Measurements from ENCODE around the gene ALPG. TPM values are rescaled to one million over a fixed set of nuclear protein-coding genes. Genes with fewer than 3 reads are reported as not detected.
"Not testable (repeated sequence)": the region's sequence is repeated elsewhere in the genome, so short reads cannot be mapped to it uniquely, and the experiment has no call there.

Gene ALPG
- total and polyA plus RNA-seq, 10 of the 15 experiments (the other 5 are each of a cell fraction or from before 2014, with no cell fraction given): not detected

DNA sequence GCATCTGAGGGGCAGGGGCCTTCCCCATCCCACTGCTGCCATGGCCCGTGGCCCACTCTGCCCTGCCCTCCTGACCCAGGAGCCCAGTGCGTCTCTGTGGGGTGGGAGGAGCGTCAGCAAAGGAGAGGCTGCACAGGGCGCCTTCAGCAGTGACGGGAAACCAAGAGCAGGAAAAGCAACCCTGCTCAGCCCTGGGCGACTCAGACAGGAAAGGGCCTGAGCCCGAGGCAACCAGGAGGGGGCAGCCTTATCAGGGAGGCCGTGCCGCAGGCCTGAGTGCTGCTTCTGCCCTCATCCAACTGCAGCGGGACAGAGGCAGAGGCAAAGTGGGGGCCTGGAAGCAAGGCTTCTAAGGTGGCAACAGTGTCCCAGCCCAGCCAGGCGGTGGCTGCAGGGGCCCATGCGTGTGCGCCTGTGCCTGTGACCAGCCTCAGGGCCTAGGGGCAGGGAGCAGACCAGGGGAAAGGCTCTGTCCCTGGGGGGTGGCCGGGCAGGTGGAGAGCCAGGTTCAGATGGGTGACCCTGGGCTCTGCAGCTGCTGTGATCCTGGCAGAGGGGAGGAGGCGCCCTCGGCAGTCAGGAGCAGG, 26.0 kb downstream of the ALPG start (continued):
- TF ChIP-seq, protein P1, sequence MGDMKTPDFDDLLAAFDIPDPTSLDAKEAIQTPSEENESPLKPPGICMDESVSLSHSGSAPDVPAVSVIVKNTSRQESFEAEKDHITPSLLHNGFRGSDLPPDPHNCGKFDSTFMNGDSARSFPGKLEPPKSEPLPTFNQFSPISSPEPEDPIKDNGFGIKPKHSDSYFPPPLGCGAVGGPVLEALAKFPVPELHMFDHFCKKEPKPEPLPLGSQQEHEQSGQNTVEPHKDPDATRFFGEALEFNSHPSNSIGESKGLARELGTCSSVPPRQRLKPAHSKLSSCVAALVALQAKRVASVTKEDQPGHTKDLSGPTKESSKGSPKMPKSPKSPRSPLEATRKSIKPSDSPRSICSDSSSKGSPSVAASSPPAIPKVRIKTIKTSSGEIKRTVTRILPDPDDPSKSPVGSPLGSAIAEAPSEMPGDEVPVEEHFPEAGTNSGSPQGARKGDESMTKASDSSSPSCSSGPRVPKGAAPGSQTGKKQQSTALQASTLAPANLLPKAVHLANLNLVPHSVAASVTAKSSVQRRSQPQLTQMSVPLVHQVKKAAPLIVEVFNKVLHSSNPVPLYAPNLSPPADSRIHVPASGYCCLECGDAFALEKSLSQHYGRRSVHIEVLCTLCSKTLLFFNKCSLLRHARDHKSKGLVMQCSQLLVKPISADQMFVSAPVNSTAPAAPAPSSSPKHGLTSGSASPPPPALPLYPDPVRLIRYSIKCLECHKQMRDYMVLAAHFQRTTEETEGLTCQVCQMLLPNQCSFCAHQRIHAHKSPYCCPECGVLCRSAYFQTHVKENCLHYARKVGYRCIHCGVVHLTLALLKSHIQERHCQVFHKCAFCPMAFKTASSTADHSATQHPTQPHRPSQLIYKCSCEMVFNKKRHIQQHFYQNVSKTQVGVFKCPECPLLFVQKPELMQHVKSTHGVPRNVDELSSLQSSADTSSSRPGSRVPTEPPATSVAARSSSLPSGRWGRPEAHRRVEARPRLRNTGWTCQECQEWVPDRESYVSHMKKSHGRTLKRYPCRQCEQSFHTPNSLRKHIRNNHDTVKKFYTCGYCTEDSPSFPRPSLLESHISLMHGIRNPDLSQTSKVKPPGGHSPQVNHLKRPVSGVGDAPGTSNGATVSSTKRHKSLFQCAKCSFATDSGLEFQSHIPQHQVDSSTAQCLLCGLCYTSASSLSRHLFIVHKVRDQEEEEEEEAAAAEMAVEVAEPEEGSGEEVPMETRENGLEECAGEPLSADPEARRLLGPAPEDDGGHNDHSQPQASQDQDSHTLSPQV (IDR thresholded peaks at IDR 0.05): no peak
- TF ChIP-seq MTA2 (IDR thresholded peaks at IDR 0.05; ENCODE audit: low read depth) (no peak), TARDBP (IDR thresholded peaks at IDR 0.05; ENCODE audit: borderline replicate concordance) (no peak), IKZF1 (conservative IDR thresholded peaks at IDR 0.05) (no peak), ZZZ3 (IDR thresholded peaks at IDR 0.05; ENCODE audit: control insufficient read depth, insufficient read length, low read depth) (no peak)
- TF ChIP-seq, protein P2, sequence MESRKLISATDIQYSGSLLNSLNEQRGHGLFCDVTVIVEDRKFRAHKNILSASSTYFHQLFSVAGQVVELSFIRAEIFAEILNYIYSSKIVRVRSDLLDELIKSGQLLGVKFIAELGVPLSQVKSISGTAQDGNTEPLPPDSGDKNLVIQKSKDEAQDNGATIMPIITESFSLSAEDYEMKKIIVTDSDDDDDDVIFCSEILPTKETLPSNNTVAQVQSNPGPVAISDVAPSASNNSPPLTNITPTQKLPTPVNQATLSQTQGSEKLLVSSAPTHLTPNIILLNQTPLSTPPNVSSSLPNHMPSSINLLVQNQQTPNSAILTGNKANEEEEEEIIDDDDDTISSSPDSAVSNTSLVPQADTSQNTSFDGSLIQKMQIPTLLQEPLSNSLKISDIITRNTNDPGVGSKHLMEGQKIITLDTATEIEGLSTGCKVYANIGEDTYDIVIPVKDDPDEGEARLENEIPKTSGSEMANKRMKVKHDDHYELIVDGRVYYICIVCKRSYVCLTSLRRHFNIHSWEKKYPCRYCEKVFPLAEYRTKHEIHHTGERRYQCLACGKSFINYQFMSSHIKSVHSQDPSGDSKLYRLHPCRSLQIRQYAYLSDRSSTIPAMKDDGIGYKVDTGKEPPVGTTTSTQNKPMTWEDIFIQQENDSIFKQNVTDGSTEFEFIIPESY (IDR thresholded peaks at IDR 0.05): no peak

DNA sequence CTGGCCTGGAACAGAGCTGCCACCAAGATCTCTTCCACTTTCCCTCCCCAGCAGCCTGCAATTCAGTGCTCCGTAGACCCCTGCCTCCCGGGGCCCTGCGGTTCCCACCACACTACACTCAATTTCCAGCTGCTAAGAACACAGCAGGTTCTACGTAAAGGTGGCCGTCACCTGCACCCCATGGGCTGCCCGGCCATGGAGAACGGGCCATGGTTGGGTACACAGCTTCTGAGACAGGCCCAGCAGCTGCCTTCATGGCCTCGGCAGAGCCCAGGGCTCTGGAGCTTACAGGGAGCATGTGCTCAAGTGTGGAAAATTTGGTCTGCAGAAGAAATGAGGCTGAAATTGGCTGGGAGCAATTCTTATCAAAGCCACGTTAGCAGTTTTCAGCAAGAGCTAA, 27.0 kb downstream of the ALPG start:
- POLR2A ChIA-PET; DNase-seq (ENCODE audit: low read depth, low spot score); H4K20me1 ChIP-seq (ENCODE audit: control insufficient read depth, insufficient read depth); H3K4me2 ChIP-seq (ENCODE audit: control insufficient read depth, insufficient read depth); H3K9me3 ChIP-seq (replicated peaks; ENCODE audit: control insufficient read depth, insufficient read depth, low read length); BruUV-seq (replicated peaks); H3K36me3 ChIP-seq (ENCODE audit: control insufficient read depth in 2 of 2, insufficient read depth in 2 of 2, low read length in 1 of 2); FAIRE-seq; SMC1A ChIA-PET (ENCODE audit: uncharacterized antibody, unreplicated experiment); H3K9ac ChIP-seq (ENCODE audit: control insufficient read depth, insufficient read depth, low read length); H2AFZ ChIP-seq (ENCODE audit: control insufficient read depth, low read depth, low read length); H3K4me1 ChIP-seq (ENCODE audit: control insufficient read depth, insufficient read depth, low read length); H3K27ac ChIP-seq (ENCODE audit: control insufficient read depth, insufficient read depth); intact Hi-C loops (cut with micrococcal nuclease; ENCODE audit: unreplicated experiment); RAD21 ChIA-PET (ENCODE audit: unreplicated experiment); H3K4me3 ChIP-seq; H3K79me2 ChIP-seq (ENCODE audit: control insufficient read depth, insufficient read depth, low read length); H3K27me3 ChIP-seq (replicated peaks in 1 of 2; ENCODE audit: control insufficient read depth in 2 of 2, insufficient read depth in 2 of 2, low read length in 1 of 2): not testable (repeated sequence)
- in situ Hi-C loops (cut with MboI): loop anchor here (5.0 kb wide), 2 partner anchors 51 to 526 kb away; no protein-coding TSS in a partner anchor
- 22% methylated on average over 8 of the region's 9 CpGs for WGBS (ENCODE audit: insufficient coverage, insufficient replicate concordance, low lambda C conversion rate, missing lambda C conversion rate)
- CTCF ChIA-PET: interaction anchor here (0.6 to 2.1 kb wide), 2 partner anchors 13 to 18 kb away, joined by 3 to 4 read pairs; no protein-coding TSS in a partner anchor
- peak; percentile 21; the same call in 1 of the 3 replicates for ATAC-seq

All from GM12878 (cell line).